ENCODE data around the gene AP1M1. TPM values are rescaled to one million over a fixed set of nuclear protein-coding genes. Genes with fewer than 3 reads are reported as not detected.
A peak's percentile ranks its signal among the peaks of the same experiment; 100 is the strongest.
"Not testable (repeated sequence)": the region's sequence is repeated elsewhere in the genome, so short reads cannot be mapped to it uniquely, and the experiment has no call there.

AP1M1 gene
- total RNA-seq, 2 donors from 2014 or later: 77.5 to 121 TPM

DNA sequence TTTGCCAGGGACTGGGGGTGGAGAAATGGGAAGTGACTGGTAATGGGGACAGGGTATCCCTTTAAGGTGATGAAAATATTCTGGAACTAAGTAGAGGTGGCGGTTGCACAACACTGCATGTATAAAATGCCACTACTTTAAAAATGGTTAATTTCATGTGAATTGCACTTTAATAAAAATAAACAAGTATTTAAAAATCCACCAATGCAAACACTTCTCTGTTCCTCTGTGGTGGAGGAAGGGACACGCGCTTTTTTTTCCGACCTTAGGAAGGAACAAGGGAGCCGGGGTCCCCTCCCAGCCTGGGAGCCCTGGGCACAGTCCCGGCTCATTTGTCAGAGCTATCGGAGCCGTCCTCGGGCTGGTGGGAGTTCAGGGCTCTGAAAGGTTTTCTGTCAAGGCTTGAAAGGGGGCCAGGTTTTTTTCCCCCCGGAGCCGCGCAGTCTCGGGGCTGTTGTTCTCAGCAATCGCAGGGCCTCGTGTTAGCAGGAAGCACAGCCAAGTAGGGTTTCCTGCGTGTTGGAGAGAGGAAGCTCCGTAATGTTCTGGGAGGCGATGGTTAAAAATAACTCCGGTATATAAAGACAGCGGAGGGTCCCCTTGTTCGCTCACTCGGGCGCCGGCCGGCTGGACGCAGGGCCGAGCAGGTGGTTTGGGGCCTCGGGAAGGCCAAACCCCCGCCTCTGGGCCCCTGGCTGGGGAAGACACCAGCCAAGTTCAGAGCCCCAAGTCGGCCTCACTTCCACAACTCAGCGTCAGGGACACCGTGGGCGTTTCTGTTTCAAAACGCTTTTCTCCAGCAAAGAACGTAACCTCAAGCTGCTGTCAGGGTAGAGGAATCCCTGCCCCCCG lies 85.7 kb downstream of the AP1M1 start:
- ATAC-seq (ENCODE audit: insufficient number of reproducible peaks, low FRiP score, low read depth) (peak; percentile 73), DNase-seq (ENCODE audit: low spot score) (peak; percentile 77)
- Histone ChIP-seq H3K27me3 (replicated peaks; ENCODE audit: insufficient read depth) (no peaks in the 10 kb centered on the region), H3K4me1 (ENCODE audit: control insufficient read depth in 1 of 2, low read depth in 2 of 2) (peaks cover 51 to 75% of the 10 kb centered on the region in 2 donors), H3K9me3 (no peaks in the 10 kb centered on the region), H3K36me3 (no peaks in the 10 kb centered on the region), H3K4me3 (peak overlapping the region; percentile 68), H3K27ac (peak overlapping the region; percentile 95 to 99)
- TF ChIP-seq, protein P1, sequence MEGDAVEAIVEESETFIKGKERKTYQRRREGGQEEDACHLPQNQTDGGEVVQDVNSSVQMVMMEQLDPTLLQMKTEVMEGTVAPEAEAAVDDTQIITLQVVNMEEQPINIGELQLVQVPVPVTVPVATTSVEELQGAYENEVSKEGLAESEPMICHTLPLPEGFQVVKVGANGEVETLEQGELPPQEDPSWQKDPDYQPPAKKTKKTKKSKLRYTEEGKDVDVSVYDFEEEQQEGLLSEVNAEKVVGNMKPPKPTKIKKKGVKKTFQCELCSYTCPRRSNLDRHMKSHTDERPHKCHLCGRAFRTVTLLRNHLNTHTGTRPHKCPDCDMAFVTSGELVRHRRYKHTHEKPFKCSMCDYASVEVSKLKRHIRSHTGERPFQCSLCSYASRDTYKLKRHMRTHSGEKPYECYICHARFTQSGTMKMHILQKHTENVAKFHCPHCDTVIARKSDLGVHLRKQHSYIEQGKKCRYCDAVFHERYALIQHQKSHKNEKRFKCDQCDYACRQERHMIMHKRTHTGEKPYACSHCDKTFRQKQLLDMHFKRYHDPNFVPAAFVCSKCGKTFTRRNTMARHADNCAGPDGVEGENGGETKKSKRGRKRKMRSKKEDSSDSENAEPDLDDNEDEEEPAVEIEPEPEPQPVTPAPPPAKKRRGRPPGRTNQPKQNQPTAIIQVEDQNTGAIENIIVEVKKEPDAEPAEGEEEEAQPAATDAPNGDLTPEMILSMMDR (IDR thresholded peaks at IDR 0.05): no peak

DNA sequence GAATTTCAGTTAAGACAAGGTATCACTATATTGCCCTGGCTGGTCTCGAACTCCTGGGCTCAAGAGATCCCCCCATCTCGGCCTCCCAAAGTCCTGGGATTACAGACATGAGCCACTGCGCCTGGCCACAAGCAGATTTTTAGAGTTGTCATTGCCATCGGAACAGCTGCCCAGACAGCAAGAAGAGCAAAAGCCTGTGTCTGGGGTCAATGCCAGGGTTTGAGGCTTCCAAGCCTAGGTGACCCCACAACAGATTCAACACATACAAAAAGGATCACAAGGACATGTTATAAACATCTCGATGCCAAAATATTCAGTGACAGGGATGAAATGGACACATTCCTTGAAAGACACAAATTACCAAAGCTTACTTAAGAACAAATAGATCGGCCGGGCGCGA lies 86.8 kb downstream of the AP1M1 start:
- DNase-seq (ENCODE audit: low spot score) (no peak), ATAC-seq (ENCODE audit: insufficient number of reproducible peaks, low FRiP score, low read depth) (no peak)
- no peaks in the 10 kb centered on the region for H3K27me3 ChIP-seq (replicated peaks; ENCODE audit: insufficient read depth)
- H3K9me3 ChIP-seq: no peaks in the 10 kb centered on the region
- TF ChIP-seq, protein P1 (IDR thresholded peaks at IDR 0.05): no peak
- no peaks in the 10 kb centered on the region for H3K36me3 ChIP-seq
- H3K27ac ChIP-seq: peak overlapping the region; percentile 95 to 99
- no peak overlapping the region for H3K4me3 ChIP-seq
- H3K4me1 ChIP-seq (ENCODE audit: control insufficient read depth in 1 of 2, low read depth in 2 of 2): peaks cover 50 to 66% of the 10 kb centered on the region in 2 donors

DNA sequence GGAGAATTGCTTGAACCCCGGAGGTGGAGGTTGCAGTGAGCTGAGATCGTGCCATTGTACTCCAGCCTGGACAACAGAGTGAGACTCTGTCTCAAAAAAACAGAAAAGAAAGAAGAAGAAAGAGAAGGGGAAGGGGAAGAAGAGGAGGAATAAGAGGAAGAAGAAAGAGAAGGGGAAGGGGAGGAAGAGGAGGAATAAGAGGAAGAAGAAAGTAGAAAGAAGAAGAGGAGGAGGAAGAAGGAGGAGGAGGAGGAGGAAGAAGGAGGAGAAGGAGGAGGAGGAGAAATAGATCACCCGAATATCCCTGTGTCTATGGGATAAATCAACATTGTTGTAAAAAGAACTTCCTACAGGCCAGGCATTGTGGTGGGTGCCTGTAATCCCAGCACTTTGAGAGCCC lies 87.4 kb downstream of the AP1M1 start:
- DNase-seq (ENCODE audit: low spot score); ATAC-seq (ENCODE audit: insufficient number of reproducible peaks, low FRiP score, low read depth); H3K27me3 ChIP-seq (replicated peaks; ENCODE audit: insufficient read depth); H3K9me3 ChIP-seq; H3K36me3 ChIP-seq; H3K4me3 ChIP-seq: not testable (repeated sequence)
- H3K27ac ChIP-seq: peak overlapping the region; percentile 95 to 99
- peaks cover 48 to 61% of the 10 kb centered on the region in 2 donors for H3K4me1 ChIP-seq (ENCODE audit: control insufficient read depth in 1 of 2, low read depth in 2 of 2)

DNA sequence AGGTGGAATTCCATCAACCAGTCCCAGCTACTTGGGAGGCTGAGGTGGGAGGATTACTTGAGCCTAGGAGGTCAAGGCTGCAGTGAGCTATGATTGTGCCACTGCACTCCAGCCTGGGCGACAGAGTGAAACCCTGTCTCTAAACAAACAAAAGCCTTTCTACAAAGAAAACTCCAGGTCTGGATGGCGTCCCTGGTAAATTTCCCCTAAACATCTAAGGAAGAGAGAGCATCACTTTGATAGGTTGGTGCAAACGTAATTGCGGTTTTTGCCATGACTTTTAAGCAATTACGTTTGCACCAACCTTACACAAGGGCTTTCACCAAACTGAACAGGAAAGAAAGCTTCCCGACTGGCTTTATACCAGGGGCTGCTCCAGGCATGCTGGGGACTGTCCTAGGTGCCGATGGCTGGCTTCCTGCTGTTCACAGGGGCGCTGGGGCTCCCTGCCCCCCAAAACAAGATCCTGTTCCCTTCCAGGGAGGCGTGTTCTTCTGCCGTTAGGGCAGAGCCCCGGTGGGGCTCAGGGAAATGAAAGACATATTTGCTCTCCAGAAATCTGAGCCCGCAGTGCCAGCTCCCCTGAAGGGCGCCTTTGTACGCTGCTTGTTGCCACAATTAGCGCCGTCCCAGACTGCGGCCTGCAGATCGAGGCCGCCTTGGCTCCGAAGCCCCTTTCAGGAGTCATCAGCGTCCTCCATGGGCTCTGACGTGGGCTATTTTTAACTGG lies 88.2 kb downstream of the AP1M1 start:
- peak; percentile 25 for DNase-seq (ENCODE audit: low spot score)
- Histone ChIP-seq H3K4me1 (ENCODE audit: control insufficient read depth in 1 of 2, low read depth in 2 of 2) (peaks cover 48 to 60% of the 10 kb centered on the region in 2 donors), H3K9me3 (no peaks in the 10 kb centered on the region), H3K27ac (peak overlapping the region; percentile 95 to 99), H3K27me3 (replicated peaks; ENCODE audit: insufficient read depth) (no peaks in the 10 kb centered on the region), H3K4me3 (peak overlapping the region; percentile 49), H3K36me3 (no peaks in the 10 kb centered on the region)
- TF ChIP-seq, protein P1 (IDR thresholded peaks at IDR 0.05): no peak
- no peak for ATAC-seq (ENCODE audit: insufficient number of reproducible peaks, low FRiP score, low read depth)

DNA sequence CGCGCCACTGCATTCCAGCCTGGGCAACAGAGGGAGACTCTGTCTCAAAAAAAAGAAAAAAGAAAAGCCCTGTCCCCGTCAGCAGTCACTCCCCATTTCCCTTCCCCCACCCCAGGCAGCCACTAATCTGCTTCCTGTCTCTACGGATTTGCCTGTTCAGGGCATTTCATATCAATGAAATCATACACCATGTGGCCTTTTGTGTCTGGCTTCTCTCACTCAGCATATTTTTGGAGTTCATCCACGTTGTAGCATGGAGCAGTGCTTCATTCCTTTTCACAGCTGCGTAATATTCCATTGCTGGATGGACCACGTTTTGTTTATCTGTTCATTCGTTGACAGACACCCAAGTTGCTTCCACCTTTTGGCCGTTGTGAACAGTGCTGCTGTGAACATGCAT lies 90.8 kb downstream of the AP1M1 start:
- Histone ChIP-seq H3K4me1 (ENCODE audit: control insufficient read depth in 1 of 2, low read depth in 2 of 2) (peaks cover 34 to 56% of the 10 kb centered on the region in 2 donors), H3K27ac (no peak overlapping the region)
- TF ChIP-seq, protein P1 (IDR thresholded peaks at IDR 0.05): no peak

More for the DNA sequence above, 90.8 kb downstream of the AP1M1 start:
- no peak overlapping the region for H3K4me3 ChIP-seq
- no peaks in the 10 kb centered on the region for H3K36me3 ChIP-seq
- no peaks in the 10 kb centered on the region for H3K9me3 ChIP-seq
- ATAC-seq (ENCODE audit: insufficient number of reproducible peaks, low FRiP score, low read depth): no peak
- no peak for DNase-seq (ENCODE audit: low spot score)
- no peaks in the 10 kb centered on the region for H3K27me3 ChIP-seq (replicated peaks; ENCODE audit: insufficient read depth)

Measured in thoracic aorta (tissue), 2 donors.